Choroid plexus epithelial cell (primary cell): ENCODE results near the gene ZNF425.
"Not testable (repeated sequence)": the region's sequence is repeated elsewhere in the genome, so short reads cannot be mapped to it uniquely, and the experiment has no call there.

Experiments
- DNase-seq: peaks from one replicate; pipeline ENCODE4 v3.0.0-alpha.2; 2010; ENCODE audit warnings: low read depth
- H3K4me3 ChIP-seq: 2 replicates; pipeline ENCODE4 v1.5.1; 2011; ENCODE audit warnings: low read depth, mild to moderate bottlenecking, control low read depth, low read length, moderate library complexity
- CTCF ChIP-seq: conservative IDR thresholded peaks from 2 replicates; pipeline ENCODE4 v1.5.1; 2011; ENCODE audit warnings: low read depth, mild to moderate bottlenecking, control low read depth, inconsistent platforms, low read length, moderate library complexity

Gene ZNF425

GRCh38 chr7:149102666-149103065 lies 23.5 kb downstream of the ZNF425 start:
- no peak overlapping the region for H3K4me3 ChIP-seq
- no peak for TF ChIP-seq CTCF
- DNase-seq = no peak

- no peak overlapping the region for H3K4me3 ChIP-seq
- DNase-seq = no peak
- no peak for TF ChIP-seq CTCF
Measured at GRCh38 chr7:149100821-149101220, 25.3 kb downstream of the ZNF425 start.

GRCh38 chr7:149099058-149099457 lies 27.1 kb downstream of the ZNF425 start:
- H3K4me3 ChIP-seq = no peak overlapping the region
- no peak for DNase-seq
- TF ChIP-seq CTCF = no peak

- TF ChIP-seq CTCF = no peak
- no peak for DNase-seq
- H3K4me3 ChIP-seq = no peak overlapping the region
Measured at GRCh38 chr7:149097088-149097487, 29.0 kb downstream of the ZNF425 start.

- no peak for DNase-seq
- no peak overlapping the region for H3K4me3 ChIP-seq
- no peak for TF ChIP-seq CTCF
Measured at GRCh38 chr7:149093228-149093627, 32.9 kb downstream of the ZNF425 start.

GRCh38 chr7:149092244-149092643 lies 33.9 kb downstream of the ZNF425 start:
- not testable (repeated sequence) for DNase-seq

GRCh38 chr7:149090397-149091195 lies 35.5 kb downstream of the ZNF425 start, which contains the start of gene ZNF786:
Gene ZNF786, minus strand, starts transcription at chr7:149090718. Its CDS starts 78 bp downstream, at chr7:149090640.
- peak; percentile 72 for TF ChIP-seq CTCF
- peak within 1 kb of the TSS; percentile 92 for H3K4me3 ChIP-seq
- DNase-seq = peak; percentile 90

More at GRCh38 chr7:149092244-149092643, 33.9 kb downstream of the ZNF425 start:
- H3K4me3 ChIP-seq = not testable (repeated sequence)
